Measurements from ENCODE around the gene C1S.

- TF ChIP-seq EZH2phosphoT487 (IDR thresholded peaks at IDR 0.05; ENCODE audit: insufficient read depth, low read depth), result no peak
- TF ChIP-seq EZH2 (IDR thresholded peaks at IDR 0.05; ENCODE audit: insufficient read depth, poor library complexity, severe bottlenecking), result no peak
Measured at GRCh38 chr12:7118881-7119280, 58.4 kb downstream of the C1S start.
